ENCODE measurements around the gene ITIH5.
"Not testable (repeated sequence)": the region's sequence is repeated elsewhere in the genome, so short reads cannot be mapped to it uniquely, and the experiment has no call there.

The ITIH5 gene

DNA sequence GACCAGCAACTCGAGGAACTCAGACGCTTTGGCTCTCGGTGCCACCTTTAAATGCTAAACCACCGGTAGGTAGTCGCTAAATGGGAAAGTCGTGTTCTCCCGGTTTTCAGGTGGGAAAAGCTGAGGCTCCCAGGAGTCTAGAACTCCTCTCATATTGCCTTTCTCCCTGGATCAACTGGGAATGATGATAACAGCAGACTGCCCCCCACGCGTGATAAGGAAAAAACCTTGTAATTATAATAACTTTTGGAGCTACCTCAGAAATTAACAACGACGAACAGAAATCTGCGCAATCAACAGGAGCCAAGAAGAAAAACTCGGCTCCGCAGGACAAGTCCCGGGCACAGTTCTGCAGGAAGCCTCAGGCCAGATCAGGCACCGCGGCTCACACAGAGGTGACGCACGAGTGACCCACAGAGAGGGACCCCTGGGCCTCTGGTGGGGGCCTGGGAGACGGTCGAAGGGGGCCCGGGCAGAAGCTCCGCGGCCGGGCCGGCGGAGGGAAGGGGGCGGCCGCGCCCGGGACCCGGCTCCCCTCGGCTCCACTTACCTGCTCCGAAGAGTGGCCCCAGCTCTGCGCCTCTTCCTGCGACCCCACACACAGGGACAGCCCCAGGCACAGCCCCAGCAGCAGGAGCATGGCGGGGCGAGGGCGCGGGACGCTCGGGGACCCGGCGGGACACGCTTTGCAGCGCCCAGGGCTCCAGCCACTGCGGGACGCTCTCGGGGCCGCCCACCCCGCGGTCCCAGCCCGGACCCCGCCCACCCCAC is at the start of gene ITIH5:
ITIH5 (minus strand) TSS at position 714 of the 771 bp plus-strand sequence; CDS start at position 640, 74 bp downstream.
- DNase-seq: no peak

DNA sequence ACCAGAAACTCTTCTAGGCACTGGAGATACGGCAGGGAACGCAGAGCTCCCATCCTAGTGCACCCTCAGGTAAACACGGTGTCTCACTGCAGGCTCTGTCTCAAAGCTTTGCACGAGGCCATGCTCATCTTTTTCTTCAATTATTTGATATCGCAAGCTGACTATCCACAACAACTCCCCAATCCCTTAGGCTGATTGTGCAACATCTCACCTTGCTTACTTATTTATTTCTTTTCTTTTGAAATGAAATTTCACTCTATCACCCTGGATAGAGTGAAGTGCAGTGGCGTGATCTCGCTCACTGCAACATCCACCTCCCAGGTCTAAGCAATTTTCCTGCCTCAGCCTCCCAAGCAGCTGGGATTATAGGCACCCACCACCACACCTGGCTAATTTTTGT is 48.7 kb upstream of the ITIH5 start:
- no peak for DNase-seq

DNA sequence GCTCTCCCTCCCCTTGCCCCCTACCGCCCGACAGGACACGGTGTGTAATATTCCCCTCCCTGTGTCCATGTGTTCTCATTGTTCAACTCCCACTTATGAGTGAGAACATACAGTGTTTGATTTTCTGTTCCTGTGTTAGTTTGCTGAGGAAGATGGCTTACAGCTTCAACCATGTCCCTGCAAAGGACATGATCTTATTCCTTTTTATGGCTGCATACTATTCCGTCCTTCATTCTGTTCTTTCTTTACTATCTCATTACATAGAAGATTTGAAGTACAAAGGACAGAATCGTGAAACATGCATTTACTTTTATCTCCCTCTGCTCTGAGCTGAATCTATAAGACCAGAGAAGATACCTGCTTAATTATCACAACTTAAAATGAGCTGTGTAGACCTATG is 44.3 kb upstream of the ITIH5 start:
- DNase-seq: not testable (repeated sequence)

DNA sequence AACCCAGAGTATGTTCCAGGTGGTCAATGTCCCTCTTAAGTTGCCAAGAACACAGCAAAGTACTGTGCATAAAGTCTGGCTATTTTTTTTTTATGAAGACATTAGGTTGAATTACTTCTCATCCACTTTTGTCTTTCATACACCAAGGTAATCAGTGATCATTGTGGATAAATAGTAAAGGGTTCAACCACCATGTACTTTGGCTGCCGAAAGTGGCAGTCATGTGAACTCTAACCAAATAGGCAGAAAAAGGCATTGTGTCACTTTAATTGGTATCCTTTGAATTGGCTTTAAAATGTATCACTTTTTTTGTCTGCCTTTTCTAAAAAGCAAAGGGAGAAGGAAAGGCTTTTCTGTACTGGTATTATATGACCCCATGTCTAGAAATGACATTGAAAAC is 43.7 kb upstream of the ITIH5 start:
- no peak for DNase-seq

DNA sequence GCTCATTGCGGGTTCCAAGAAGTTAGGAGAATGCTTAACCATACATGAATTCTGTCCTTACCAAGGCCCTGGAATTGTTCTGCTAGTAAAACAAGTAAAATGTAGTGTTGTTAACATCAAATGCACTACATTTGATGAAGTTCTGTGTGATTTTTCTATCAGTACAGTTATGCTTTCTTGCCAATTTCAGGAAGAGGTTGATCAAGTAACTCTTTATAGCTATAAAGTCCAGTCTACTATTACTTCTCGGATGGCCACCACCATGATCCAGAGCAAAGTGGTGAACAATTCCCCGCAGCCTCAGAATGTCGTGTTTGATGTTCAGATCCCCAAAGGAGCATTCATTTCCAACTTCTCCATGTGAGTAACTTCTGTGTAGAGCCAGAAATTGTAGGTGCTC is 42.1 kb upstream of the ITIH5 start:
- no peak for DNase-seq

- DNase-seq: no peak
Observed at GRCh38 chr10:7707858-7708622, 41.3 kb upstream of the ITIH5 start.

- DNase-seq: no peak
Observed at GRCh38 chr10:7707102-7707501, 40.3 kb upstream of the ITIH5 start.

- DNase-seq: no peak
Observed at GRCh38 chr10:7706534-7707073, 39.8 kb upstream of the ITIH5 start.

DNA sequence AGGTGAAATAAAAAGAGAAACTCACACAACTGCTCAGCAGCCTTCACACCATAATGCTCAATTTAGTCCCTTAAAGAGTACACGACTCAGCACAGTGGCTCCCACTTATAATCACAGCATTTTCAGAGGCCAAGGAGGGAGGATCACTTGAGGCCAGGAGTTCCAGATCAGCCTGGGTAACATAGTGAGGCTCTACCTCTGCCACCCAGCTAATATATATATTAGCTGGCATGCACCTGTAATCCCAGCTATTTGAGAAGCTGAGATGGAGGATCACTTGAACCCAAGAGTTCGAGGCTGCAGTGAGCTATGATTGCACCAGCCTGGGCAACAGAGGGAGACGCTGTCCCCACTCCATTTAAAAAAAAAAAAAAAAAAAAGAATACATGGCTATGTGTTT is 38.6 kb upstream of the ITIH5 start:
- DNase-seq: no peak

- no peak for DNase-seq
Observed at GRCh38 chr10:7704071-7705016, 37.6 kb upstream of the ITIH5 start.

GRCh38 chr10:7703140-7703539 is 36.4 kb upstream of the ITIH5 start, which contains the start of gene ITIH2:
TSS of gene ITIH2 (plus strand) at chr10:7703316. CDS start at chr10:7703435, 119 bp downstream.
- no peak for DNase-seq

DNA sequence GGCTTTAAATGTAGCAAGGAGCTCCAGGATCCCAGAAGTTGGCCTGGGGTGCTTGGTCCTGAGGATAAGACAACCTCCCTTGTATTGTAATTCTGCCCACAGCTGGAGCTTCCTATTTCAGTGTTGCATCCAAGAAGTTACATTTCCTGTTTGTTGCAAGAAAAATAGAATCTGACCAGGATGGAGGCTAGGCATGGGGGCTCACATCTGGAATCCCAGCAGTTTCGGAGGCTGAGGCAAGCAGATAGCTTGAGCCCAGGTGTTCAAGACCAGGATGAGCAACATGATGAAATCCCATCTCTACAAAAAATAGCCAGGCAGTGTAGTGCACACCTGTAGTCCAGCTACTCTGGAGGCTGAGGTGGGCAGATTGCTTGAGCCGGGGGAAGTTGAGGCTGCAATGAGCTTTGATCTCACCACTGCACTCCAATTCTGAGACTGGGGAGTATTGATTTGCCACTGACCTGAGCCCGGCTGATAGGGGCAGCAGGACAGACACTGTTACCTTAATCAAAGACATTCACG is 35.6 kb upstream of the ITIH5 start:
- DNase-seq: no peak

DNA sequence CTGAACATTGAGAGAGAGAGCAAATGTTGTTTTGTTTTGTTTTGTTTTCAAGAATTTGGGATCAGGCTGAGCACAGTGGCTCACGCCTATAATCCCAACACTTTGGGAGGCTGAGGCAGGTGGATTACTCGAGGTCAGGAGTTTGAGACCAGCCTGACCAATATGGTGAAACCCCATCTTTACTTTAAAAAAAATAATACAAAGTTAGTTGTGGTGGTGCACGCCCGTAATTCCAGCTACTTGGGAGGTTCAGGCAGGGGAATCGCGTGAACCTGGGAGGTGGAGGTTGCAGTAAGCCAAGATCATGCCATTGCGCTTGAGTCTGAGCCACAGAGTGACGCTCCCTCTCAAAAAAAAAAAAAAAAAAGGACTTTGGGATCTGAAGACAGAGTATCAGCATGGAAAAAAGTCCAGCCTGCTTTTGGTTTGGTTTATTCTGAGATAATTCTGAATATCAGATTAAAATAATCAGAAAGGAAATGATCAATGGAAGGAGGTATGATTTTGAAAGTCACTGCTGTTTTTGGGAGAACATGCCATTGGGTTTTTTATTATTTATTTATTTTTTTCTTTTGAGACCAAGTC is 34.5 kb upstream of the ITIH5 start:
- no peak for DNase-seq

DNA sequence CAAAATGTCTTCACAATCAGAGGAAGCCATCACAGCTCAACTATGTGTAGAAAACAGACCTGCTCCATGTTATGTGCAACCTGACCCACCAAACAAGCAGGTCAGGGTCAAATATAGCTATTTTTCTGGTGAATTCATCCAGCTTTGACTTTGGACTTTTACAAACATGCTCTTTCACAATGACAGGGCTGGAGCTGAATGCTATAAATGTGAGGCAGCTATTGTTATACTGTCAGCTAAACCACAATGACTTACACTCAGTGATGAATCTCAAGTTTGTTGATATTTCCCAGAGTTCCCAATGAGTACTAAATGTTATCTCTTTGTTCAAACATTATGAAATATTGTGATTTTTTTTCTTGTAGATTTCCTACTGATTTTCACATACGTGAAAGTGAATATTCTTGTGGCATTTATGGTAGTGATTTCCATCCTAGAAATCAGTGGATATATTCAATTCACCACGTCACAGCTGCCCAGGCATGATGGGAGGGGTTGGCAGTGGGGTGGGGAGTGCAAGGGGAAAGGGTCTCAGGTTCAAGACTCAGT is 33.9 kb upstream of the ITIH5 start:
- no peak for DNase-seq

GRCh38 chr10:7697426-7697825 is 30.7 kb upstream of the ITIH5 start:
- DNase-seq: no peak

DNA sequence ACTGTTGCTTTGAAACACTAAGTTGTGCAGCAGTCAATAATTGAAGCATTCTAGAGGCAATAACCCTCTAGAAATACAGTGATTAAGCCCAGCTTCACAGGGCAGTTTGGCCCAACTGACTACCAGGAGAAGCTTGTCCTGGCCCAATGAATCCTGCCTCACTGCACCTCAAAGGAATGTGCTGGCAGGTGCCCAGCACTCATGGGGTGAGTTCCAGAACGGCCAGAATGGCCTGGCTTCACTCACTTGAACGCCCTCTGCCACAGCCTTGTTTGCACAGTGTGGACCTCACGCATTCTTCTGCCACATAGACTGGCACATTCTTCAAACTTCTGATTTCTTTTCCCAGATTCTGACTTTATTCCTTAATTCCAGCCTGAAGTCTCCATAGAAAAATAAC is 29.8 kb upstream of the ITIH5 start:
- no peak for DNase-seq

DNA sequence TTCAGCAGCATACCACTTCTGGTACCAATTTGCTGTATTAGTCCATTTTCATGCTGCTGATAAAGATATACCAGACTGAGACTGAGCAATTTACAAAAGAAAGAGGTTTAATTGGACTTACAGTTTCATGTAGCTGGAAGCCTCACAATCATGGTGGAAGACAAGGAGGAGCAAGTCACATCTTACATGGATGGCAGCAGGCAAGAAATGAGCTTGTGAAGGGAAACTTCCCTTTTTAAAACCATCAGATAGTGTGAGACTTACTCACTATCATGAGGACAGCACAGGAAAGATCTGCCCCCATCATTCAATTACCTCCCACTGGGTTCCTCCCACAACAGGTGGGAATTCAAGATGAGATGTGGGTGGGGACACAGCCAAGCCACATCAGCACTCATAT is 26.4 kb upstream of the ITIH5 start:
- not testable (repeated sequence) for DNase-seq

DNA sequence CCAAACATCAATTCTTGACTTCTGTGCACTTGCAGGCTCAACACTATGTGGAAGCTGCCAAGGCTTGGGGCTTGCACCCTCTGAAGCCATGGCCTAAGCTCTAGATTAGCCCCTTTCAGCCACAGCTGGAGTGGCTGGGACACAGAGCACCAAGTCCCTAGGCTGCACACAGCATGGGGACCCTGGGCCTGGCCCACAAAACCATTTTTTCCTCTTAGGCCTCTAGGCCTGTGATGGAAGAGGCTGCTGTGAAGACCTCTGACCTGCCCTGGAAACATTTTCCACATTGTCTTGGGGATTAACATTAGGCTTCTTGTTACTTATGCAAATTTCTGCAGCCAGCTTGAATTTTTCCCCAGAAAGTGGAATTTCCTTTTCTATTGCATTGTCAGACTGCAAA is 25.6 kb upstream of the ITIH5 start:
- DNase-seq: not testable (repeated sequence)

DNA sequence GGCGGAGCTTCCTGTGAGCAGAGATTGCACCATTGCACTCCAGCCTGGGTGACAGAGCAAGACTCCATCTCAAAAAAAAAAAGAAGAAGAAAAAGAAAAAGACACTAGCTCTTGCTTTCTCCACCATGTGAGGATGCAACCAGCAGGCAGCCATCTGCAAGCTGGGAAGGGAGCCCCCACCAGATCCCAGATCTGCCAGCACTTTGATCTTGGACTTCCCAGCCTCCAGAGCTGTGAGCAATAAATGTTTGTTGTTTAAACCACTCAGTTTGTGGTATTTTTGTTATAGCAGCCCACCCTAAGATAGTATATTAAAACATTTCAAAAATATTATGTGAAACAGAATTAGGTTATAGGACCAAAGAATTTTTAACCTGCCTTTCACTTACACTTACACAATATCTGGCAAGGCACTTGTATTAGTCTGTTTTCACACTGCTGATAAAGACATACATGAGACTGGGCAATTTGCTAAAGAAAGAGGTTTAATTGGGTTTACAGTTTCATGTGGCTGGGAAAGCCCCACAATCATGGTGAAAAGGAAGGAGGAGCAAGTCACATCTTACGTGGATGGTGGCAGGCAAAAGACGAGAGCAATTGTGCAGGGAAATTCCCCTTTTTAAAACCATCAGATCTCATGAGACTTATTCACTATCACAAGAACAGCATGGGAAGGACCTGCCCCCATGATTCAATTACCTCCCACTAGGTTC is 24.3 kb upstream of the ITIH5 start:
- not testable (repeated sequence) for DNase-seq

GRCh38 chr10:7689591-7689990 is 22.8 kb upstream of the ITIH5 start:
- no peak for DNase-seq

Data from activated CD8-positive, alpha-beta memory T cell treated with anti-CD3 and anti-CD28 coated beads for 24 hours (primary cell).